Measurements from ENCODE around the gene RPN2.

RPN2 gene

DNA sequence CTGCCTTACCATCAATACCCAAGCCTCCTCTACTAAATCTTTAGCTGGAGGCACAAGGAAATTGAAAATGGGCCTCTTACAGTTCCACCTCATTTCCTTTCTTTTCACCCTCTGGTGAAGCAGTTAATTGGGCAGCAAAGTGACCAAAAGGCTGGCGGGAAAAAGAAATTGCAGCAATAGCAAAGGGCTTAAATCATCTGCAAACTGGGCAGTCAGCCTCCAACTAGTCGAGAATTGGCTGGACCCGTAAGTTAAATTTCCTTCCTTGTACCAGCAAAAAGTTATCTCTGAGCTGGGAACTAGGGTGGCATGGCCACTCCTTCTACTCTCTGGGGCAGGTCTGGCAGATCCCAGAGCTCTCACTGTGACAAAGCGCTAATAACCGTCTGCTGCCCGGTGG is 49.0 kb downstream of the RPN2 start:
- no peak for DNase-seq (ENCODE audit: insufficient read length, low spot score)
- FAIRE-seq, result no peak
- TF ChIP-seq, protein P1, sequence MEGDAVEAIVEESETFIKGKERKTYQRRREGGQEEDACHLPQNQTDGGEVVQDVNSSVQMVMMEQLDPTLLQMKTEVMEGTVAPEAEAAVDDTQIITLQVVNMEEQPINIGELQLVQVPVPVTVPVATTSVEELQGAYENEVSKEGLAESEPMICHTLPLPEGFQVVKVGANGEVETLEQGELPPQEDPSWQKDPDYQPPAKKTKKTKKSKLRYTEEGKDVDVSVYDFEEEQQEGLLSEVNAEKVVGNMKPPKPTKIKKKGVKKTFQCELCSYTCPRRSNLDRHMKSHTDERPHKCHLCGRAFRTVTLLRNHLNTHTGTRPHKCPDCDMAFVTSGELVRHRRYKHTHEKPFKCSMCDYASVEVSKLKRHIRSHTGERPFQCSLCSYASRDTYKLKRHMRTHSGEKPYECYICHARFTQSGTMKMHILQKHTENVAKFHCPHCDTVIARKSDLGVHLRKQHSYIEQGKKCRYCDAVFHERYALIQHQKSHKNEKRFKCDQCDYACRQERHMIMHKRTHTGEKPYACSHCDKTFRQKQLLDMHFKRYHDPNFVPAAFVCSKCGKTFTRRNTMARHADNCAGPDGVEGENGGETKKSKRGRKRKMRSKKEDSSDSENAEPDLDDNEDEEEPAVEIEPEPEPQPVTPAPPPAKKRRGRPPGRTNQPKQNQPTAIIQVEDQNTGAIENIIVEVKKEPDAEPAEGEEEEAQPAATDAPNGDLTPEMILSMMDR (IDR thresholded peaks at IDR 0.05; ENCODE audit: insufficient read depth, missing control alignments), result no peak

DNA sequence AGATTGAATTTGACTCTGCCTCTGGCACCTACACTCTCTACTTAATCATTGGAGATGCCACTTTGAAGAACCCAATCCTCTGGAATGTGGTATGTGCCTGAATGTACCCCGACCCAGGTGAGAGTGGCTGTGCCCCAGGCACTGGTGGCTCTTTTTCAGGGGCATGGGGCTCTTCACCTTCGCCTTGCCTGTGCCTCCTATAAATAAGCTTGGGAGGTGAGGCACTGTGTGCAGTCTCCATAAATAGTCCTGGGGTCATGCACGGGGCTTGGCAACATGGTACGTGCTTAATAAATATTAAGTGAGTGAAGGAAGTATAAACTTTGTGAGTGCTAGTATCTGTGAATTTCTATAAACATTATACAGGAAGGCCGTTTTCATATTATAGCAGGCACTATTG is 49.5 kb downstream of the RPN2 start:
- TF ChIP-seq, protein P1 (IDR thresholded peaks at IDR 0.05; ENCODE audit: insufficient read depth, missing control alignments), result no peak
- no peak for DNase-seq (ENCODE audit: insufficient read length, low spot score)
- FAIRE-seq, result no peak

DNA sequence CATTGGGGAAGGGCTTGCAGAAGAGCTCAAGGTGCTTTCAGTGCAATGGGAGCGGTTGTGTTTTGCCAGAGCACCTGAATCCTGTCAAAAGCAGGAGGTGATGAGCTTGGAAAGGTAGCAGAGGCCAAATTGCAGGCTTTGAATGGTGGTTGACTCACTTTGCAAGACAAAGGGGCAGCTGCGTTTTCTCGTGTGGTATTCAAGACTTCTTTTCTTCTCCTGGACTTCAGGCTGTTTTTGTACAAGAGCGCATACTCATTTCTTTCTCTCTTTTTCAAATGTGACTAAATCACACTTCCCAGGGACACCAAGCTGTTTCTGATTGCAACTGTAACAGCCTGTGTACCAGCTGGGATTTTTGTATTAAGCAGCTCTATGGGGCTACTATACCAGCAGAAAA is 50.2 kb downstream of the RPN2 start:
- DNase-seq (ENCODE audit: insufficient read length, low spot score) (no peak), FAIRE-seq (no peak)
- TF ChIP-seq, protein P1 (IDR thresholded peaks at IDR 0.05; ENCODE audit: insufficient read depth, missing control alignments), result no peak

DNA sequence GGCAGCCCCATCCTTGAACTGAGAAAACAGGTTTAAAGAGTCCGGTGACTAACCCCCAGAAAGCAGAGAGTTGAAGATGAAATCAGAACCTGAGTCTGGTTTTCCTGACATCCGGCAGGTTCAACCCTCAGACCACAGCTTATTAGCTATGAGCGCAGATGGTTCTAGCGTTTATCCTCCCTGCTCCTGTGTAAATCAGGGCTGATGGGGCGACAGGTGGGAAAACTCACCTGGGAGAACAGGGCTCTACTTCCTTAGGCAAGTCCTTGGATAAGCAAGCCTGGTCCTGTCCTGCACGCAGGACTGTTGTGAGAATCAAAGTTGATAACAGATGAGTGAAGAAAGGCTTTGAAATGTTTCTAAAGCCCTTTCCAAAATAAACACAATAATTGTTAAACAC is 51.1 kb downstream of the RPN2 start:
- DNase-seq (ENCODE audit: insufficient read length, low spot score) (no peak), FAIRE-seq (no peak)
- TF ChIP-seq, protein P1 (IDR thresholded peaks at IDR 0.05; ENCODE audit: insufficient read depth, missing control alignments), result no peak

DNA sequence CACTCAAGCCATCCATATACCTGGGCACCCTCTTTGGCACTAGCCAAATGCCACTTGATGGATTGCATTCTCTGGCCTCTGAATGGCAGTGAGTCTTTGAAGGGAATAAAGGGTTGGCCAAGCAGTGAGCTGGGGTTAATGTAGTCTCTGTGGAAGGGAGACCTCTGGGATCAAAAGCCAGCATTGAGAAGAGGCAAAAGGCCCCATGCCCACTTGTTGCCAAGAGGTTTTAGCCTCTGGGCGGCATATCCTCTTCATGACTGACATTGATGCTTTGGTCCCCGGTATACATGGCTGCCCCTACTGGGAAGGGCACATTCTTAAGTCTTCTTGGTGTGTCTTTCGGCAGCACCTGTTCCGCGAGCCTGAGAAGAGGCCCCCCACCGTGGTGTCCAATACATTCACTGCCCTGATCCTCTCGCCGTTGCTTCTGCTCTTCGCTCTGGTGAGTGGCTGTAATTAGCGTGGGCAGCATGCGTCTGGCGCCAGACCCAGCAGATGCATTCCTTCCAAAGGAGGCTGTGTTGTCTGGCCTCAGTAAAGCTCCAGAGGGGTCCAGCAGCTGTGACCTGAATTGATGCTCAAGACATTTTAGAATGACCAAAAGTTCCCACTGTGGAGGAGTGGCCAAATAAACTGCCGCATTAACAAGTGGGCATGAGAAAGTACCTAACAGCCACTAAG is 53.0 kb downstream of the RPN2 start:
- no peak for FAIRE-seq
- TF ChIP-seq, protein P1 (IDR thresholded peaks at IDR 0.05; ENCODE audit: insufficient read depth, missing control alignments), result no peak
- DNase-seq (ENCODE audit: insufficient read length, low spot score), result no peak

DNA sequence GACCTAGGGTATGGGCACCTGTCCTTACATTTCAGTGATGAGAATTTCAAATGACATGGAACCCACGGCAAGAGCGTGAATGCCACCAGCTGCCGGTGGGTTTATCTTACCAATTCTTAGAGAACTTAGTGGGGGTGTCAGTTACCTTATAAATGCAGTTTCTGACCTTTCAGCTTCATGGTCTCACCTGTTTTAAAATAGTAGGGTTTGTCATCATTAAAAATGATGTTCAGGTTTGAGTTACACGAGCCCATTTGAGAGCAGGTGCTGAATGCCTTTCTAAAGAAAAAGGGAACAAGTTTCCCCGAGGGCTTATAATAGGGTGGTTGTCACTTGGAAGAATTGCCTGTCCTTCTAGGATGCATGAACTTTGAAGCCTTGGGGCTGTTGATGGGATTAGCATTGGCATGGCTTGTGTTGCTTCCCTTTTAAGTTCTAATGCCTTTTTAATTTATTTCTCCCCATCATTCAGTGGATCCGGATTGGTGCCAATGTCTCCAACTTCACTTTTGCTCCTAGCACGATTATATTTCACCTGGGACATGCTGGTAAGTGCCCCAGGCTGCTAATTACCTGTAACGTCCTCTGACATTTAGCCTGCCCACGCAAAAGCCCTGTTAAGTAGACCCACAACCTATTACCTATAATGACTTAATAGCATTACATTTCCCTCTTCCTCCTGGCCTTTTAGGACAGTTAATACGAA is 54.6 kb downstream of the RPN2 start:
- no peak for FAIRE-seq
- no peak for DNase-seq (ENCODE audit: insufficient read length, low spot score)
- TF ChIP-seq, protein P1 (IDR thresholded peaks at IDR 0.05; ENCODE audit: insufficient read depth, missing control alignments), result no peak

DNA sequence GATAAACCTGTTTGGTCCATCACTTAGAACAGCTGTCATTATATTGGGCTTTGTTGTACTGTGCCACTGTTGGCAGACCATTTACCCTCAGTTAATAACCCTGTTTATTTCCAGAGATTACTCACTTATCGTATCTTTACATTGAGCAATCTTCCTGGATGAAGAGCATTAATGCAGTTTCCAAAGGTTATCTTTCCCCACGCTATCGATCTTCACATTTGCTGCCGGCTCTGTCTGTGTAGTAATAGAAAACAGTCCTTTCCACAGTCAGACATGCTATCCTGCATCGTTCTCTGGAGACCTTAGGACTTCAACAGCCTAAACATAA is 55.1 kb downstream of the RPN2 start:
- no peak for DNase-seq (ENCODE audit: insufficient read length, low spot score)
- peak; percentile 63 for FAIRE-seq
- TF ChIP-seq, protein P1 (IDR thresholded peaks at IDR 0.05; ENCODE audit: insufficient read depth, missing control alignments), result no peak

Data from D721Med (cell line).